Endothelial cell of umbilical vein (primary cell): ENCODE results near the gene TEAD2. TPM values are rescaled to one million over a fixed set of nuclear protein-coding genes. Genes with fewer than 3 reads are reported as not detected.

Experiments used
- BruUV-seq: library from RNA; stranded (reverse); fragments of 400-500 nt; replicated peaks from 2 replicates; lab custom pipeline; 2021; lab: Mats Ljungman, UMichigan
- CTCF ChIA-PET: fragments of 300-600, 350-600 bp; sonication (Branson Sonifier 250); formaldehyde crosslinking; loops from one replicate; lab custom pipeline; 2021; ENCODE audit warnings: antibody characterized with exemption, inconsistent platforms; lab: Charles Lee
- POLR2A ChIA-PET: fragments of 300-600, 350-600 bp; sonication (Branson Sonifier 250); formaldehyde crosslinking; loops from one replicate; lab custom pipeline; 2021; ENCODE audit warnings: antibody characterized with exemption, inconsistent platforms; lab: Charles Lee
- DNase-seq: peaks from one replicate; pipeline ENCODE4 v3.0.0-alpha.2; 2011; ENCODE audit warnings: low read depth, low spot score
- FAIRE-seq: peaks from 2 replicates; lab custom pipeline; 2011; peaks lifted over from hg19 to GRCh38; lab: Jason Lieb, UNC
- H2AFZ ChIP-seq: 2 replicates; pipeline ENCODE4 v1.6.0; 2012; ENCODE audit warnings: low read depth, low read length, control low read depth, inconsistent platforms
- H3K27ac ChIP-seq: 2 replicates; pipeline ENCODE4 v1.5.1; 2011; ENCODE audit warnings: low read depth, mild to moderate bottlenecking, control low read depth, low read length, moderate library complexity; ENCODE audit not compliant: insufficient read depth
- H3K27me3 ChIP-seq, 2 experiments: 2 replicates each; pipeline versions ENCODE4 v1.6.0 to v1.6.1; 2011; ENCODE audit warnings: low read length in 2 of 2, mixed read lengths in 1 of 2; ENCODE audit not compliant: control insufficient read depth in 2 of 2, insufficient read depth in 2 of 2
- H3K36me3 ChIP-seq, 2 experiments: 2 replicates in 1 of 2; 3 replicates in 1 of 2; pipeline ENCODE4 v1.5.1; 2011; ENCODE audit warnings: low read length in 2 of 2, mild to moderate bottlenecking in 1 of 2, moderate library complexity in 1 of 2; ENCODE audit not compliant: control insufficient read depth in 2 of 2, insufficient read depth in 2 of 2; ENCODE audit errors: extremely low read depth in 1 of 2
- H3K4me1 ChIP-seq: 3 replicates; pipeline ENCODE4 v1.5.1; 2011; ENCODE audit warnings: mild to moderate bottlenecking, low read length; ENCODE audit not compliant: control insufficient read depth, insufficient read depth; ENCODE audit errors: extremely low read depth
- H3K4me2 ChIP-seq: 2 replicates; pipeline ENCODE4 v1.6.1; 2011; ENCODE audit warnings: low read length, control low read depth, mixed read lengths; ENCODE audit not compliant: insufficient read depth
- H3K4me3 ChIP-seq, 3 experiments: fragments of 200-600 bp in 1 of 3; sonication (generic), shearing (Covaris generic) in 1 of 3; replicated peaks in 1 of 3; 2 replicates each; pipeline ENCODE4 v1.5.1; 2011 to 2016; ENCODE audit warnings: control low read depth in 3 of 3, low read length in 3 of 3, mild to moderate bottlenecking in 2 of 3, inconsistent platforms in 1 of 3, low read depth in 1 of 3, moderate library complexity in 1 of 3; ENCODE audit not compliant: insufficient read depth in 1 of 3
- H3K79me2 ChIP-seq: 2 replicates; pipeline ENCODE4 v1.6.0; 2012; ENCODE audit warnings: low read length, inconsistent platforms; ENCODE audit not compliant: control insufficient read depth, insufficient read depth
- H3K9ac ChIP-seq: replicated peaks from 2 replicates; pipeline ENCODE3; 2011; ENCODE audit warnings: low read length, control low read depth; ENCODE audit not compliant: insufficient read depth; ENCODE audit errors: extremely low read depth
- H3K9me1 ChIP-seq: replicated peaks from 3 replicates; pipeline ENCODE4 v1.6.0; 2011; ENCODE audit warnings: mild to moderate bottlenecking, low read length; ENCODE audit not compliant: control insufficient read depth, insufficient read depth; ENCODE audit errors: extremely low read depth
- H3K9me3 ChIP-seq: replicated peaks from 2 replicates; pipeline ENCODE4 v1.5.1; 2012; ENCODE audit warnings: low read length, inconsistent platforms; ENCODE audit not compliant: control insufficient read depth, insufficient read depth
- H4K20me1 ChIP-seq: replicated peaks from 2 replicates; pipeline ENCODE3; 2011; ENCODE audit warnings: mild to moderate bottlenecking, low read length; ENCODE audit not compliant: control insufficient read depth, insufficient read depth; ENCODE audit errors: extremely low read depth
- CTCF ChIP-seq, 2 donors: IDR thresholded peaks; 1 replicate in 1 of 2; 2 replicates in 1 of 2; pipeline ENCODE4 v1.5.1; 2011; ENCODE audit warnings: low read length in 2 of 2, mild to moderate bottlenecking in 2 of 2, moderate library complexity in 2 of 2, control low read depth in 1 of 2, inconsistent platforms in 1 of 2, low read depth in 1 of 2; ENCODE audit not compliant: insufficient read depth in 1 of 2; ENCODE audit errors: extremely low read depth in 1 of 2
- EZH2 ChIP-seq: IDR thresholded peaks from 2 replicates; pipeline ENCODE4 v1.6.1; 2012; ENCODE audit warnings: borderline replicate concordance, low read depth, mild to moderate bottlenecking, moderate library complexity, low read length, inconsistent platforms; ENCODE audit not compliant: severe bottlenecking
- FOS ChIP-seq: IDR thresholded peaks from 2 replicates; pipeline ENCODE4 v1.6.1; 2011; ENCODE audit warnings: mild to moderate bottlenecking, low read length, moderate library complexity, borderline replicate concordance; ENCODE audit not compliant: insufficient read depth
- GATA2 ChIP-seq: IDR thresholded peaks from 2 replicates; pipeline ENCODE4 v1.7.0; 2011; ENCODE audit warnings: low read depth, mild to moderate bottlenecking, moderate library complexity, mixed read lengths, low read length; ENCODE audit not compliant: insufficient read length, insufficient read depth
- JUN ChIP-seq: IDR thresholded peaks from 2 replicates; pipeline ENCODE4 v1.6.1; 2011; ENCODE audit warnings: borderline replicate concordance, low read depth; ENCODE audit not compliant: insufficient read length, insufficient read depth
- MYC ChIP-seq: IDR thresholded peaks from one replicate; pipeline ENCODE4 v1.6.1; 2011; ENCODE audit warnings: mild to moderate bottlenecking, low read depth, low read length
- POLR2A ChIP-seq: IDR thresholded peaks from 2 replicates; pipeline ENCODE4 v1.6.1; 2012; ENCODE audit warnings: low read depth, mild to moderate bottlenecking, control low read depth, low read length
- POLR2AphosphoS5 ChIP-seq: IDR thresholded peaks from 2 replicates; pipeline ENCODE4 v1.6.1; 2012; ENCODE audit warnings: low read depth, mild to moderate bottlenecking, control low read depth, low read length, moderate library complexity; ENCODE audit not compliant: insufficient read depth
- dilution Hi-C: fragments of 300-500 bp; cut with MboI; formaldehyde crosslinking; loops from one replicate; pipeline ENCODE4 v1.15.0; 2019; ENCODE audit warnings: low sequenced_read_pairs; ENCODE audit not compliant: extremely low pct_ligation_motif_present
- intact Hi-C: fragments of 100-400 bp; cut with micrococcal nuclease; formaldehyde crosslinking; loops from one replicate; pipeline ENCODE4 v1.10.0; 2022
- polyA plus RNA-seq, 4 experiments: library from polyadenylated mRNA; depleted of rRNA in 3 of 4; stranded (reverse) in 3 of 4; unstranded in 1 of 4; fragments of >200 nt; gene quantifications; 2 replicates each; pipeline versions ENCODE4 v1.2.1 to v1.2.3, GENCODE V29; 2011 to 2012; ENCODE audit warnings: missing spikeins in 1 of 4
- total RNA-seq: library from RNA; stranded (reverse); gene quantifications from 2 replicates; pipeline ENCODE4 v1.2.3, GENCODE V29; 2021
- TF ChIP-seq, protein P1 (sequence below): IDR thresholded peaks from 2 replicates; pipeline ENCODE4 v1.6.1; 2011; ENCODE audit not compliant: insufficient read depth, insufficient read length

TEAD2 gene
- total and polyA plus RNA-seq, 2 donors (not counting 3 experiments of a cell fraction or from before 2014, with no cell fraction given) = 60.9 to 89.4 TPM

DNA sequence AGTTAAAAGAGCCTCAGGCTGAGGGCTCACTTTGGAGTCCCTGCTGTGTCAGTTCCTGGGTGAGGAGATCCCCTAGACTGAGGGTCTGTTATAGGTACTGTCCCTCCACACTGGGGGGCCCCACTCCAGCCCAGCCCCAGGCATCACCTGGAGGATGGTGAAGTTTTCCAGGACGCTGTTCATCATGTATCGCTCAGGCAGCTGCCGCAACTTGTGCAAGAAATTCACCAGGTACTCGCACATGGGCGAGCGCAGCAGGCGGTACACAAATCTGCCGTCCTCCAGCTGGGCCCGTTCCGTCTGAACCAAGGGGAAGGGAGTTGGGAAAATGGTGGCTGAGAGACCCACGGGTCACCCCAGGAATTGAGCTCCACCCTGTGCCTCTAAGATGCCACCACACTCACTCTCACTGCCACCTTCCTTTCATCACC, 19.9 kb downstream of the TEAD2 start:
- no peak for FAIRE-seq
- H3K36me3 ChIP-seq = peaks cover 19 to 44% of the 10 kb centered on the region in 2 experiments
- BruUV-seq = no TSS peak

More for the DNA sequence above, 19.9 kb downstream of the TEAD2 start:
- POLR2A ChIA-PET = interaction anchor here (0.6 kb wide), 1 partner anchor 11 kb away, joined by 3 read pairs; no protein-coding TSS in a partner anchor
- Histone ChIP-seq H3K9me1 (no peaks in the 10 kb centered on the region), H4K20me1 (no peaks in the 10 kb centered on the region), H3K27ac (no peak overlapping the region), H3K4me2 (no peak overlapping the region), H3K9ac (no peak overlapping the region), H3K79me2 (no peaks in the 10 kb centered on the region), H3K27me3 (no peaks in the 10 kb centered on the region), H3K9me3 (no peaks in the 10 kb centered on the region), H2AFZ (no peak overlapping the region), H3K4me3 (no peak overlapping the region), H3K4me1 (peaks cover 15% of the 10 kb centered on the region)
- DNase-seq = no peak
- no peak for TF ChIP-seq GATA2
- TF ChIP-seq CTCF (IDR thresholded peaks at IDR 0.05; ENCODE audit: extremely low read depth in 1 of 2, insufficient read depth in 1 of 2, low read depth in 1 of 2, low read length in 2 of 2) = no peak
- no peak for TF ChIP-seq JUN
- TF ChIP-seq, protein P1, sequence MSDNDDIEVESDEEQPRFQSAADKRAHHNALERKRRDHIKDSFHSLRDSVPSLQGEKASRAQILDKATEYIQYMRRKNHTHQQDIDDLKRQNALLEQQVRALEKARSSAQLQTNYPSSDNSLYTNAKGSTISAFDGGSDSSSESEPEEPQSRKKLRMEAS = no peak
- no peak for TF ChIP-seq MYC
- no peak for TF ChIP-seq POLR2AphosphoS5
- TF ChIP-seq POLR2A = no peak
- no peak for TF ChIP-seq FOS
- TF ChIP-seq EZH2 = no peak
- CTCF ChIA-PET = interaction anchor here (0.7 kb wide), 1 partner anchor 14 kb away, joined by 3 read pairs; no protein-coding TSS in a partner anchor
- dilution Hi-C loops = no loop called here
- intact Hi-C loops = no loop called here
